ENCODE measurements around the gene AHNAK2.

AHNAK2 gene

DNA sequence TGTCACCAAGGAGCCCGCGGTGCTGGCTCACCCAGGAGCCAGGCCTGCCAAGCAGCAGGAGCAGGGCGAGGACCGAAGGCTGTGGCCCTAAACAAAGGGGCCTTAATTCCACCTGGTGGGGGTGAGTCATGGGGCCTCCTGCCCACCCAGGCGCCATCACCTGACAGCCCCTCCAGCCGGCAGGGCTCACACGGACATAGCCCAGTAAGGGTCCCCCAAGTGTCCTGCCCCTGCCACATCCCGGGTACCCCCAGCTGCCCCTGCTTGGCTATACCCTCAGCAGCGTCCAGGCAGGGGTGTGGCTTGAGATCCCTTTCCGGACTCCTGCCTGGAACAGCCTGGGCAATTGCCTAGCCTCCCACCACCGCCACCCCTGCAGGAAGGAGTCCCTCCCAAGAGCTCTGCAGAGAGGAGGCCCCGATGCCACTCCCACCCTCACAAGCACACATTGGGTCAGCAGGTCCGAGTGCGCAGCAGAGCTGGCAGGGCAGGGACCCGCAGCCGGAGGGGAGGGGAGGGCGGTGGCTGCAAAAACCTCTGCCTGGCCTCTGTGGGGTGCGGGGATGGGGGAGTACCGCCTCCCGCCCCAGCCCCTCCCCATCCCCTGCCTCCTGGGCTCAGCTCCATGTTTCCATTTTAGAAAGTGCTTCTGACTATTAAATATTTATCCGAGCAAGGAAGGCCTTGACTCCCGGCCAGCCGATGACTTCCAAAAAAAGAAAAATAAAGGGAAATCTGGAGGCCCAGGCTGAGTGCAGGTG, 4.6 kb downstream of the AHNAK2 start:
- DNase-seq (ENCODE audit: low read depth): no peak

GRCh38 chr14:104973135-104973384, 5.1 kb downstream of the AHNAK2 start:
- no peak for DNase-seq (ENCODE audit: low read depth)

DNA sequence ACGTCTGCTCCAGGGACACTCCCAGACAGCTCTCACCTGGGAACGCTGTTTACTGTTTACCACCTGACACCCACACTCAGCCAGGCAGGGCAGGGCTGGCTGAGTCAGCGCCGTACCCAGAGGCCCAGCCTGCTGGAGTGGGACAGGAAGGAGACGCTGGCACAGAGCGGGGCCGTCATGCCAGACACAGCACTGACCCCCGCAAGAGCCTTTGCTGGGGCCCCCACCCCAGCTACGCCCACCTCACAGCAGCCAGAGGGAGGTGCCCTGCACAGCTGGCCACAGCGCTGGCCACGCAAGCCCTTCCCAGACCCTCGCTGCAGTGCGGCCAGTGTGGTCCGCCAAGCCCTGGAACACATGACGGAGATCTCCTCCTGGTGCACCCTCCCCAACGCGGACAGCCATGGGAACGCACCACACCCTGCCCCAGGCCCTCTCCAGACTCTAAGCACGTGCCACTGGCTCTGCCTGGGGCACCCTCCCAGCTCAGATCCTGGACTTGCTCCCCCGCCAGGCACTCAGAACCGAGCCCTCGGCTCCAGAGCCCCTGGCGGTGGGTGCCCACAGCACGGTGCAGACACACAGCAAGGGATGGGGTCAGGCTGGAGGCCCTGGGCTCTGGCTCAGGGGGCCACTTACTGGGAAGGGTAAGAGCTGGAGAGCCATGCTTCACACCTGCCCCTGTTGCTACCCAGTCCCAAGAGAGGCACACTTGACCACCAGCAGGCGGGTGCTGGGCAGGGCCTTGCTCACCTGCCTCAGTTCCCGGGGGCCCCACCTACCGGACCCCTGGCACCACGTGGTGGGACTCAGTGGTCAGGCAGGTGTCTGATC, 5.7 kb downstream of the AHNAK2 start:
- DNase-seq (ENCODE audit: low read depth): no peak

DNA sequence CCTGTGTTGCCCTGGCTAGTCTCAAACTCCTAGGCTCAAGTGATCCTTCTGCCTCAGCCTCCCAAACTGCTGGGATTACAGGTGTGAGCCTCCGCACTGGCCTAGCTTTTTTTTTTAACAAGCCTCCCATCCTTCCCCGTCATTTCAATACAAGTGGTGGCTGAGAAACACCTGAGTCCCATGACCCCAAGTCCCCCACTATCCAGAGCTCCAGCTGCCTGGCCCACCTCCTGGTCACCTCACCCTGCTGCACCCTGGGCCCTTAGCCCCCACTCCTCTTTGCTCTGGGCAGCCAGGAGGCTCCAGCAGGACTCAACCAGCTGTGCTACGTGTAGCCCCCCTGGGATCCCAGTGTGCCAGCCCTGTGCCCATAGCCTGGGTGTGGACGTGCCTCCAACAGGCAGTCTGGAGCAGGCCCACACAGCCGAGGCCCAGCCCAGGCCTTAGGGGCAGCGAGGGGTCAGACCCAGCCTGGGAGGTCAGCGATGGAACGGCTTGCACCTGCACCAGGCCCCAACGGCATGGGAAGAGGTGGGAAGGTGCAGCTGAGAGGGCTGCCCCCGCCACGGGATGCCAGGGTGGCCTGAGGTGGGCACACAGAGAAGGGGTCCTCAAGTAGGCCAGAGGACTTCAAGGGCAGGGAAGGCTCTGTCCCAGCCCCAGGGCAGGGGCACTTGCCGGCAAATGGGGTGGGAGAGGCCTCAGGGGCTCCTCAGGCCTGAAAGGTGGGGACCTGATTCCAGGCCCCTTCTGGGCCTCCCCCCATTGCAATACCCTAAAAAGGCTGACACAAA, 6.5 kb downstream of the AHNAK2 start:
- DNase-seq (ENCODE audit: low read depth): no peak

- DNase-seq (ENCODE audit: low read depth): no peak
Observed at GRCh38 chr14:104970231-104971068, 7.7 kb downstream of the AHNAK2 start.

GRCh38 chr14:104969741-104970230, 8.4 kb downstream of the AHNAK2 start:
- no peak for DNase-seq (ENCODE audit: low read depth)

- no peak for DNase-seq (ENCODE audit: low read depth)
Observed at GRCh38 chr14:104968541-104969401, 9.4 kb downstream of the AHNAK2 start.

GRCh38 chr14:104968153-104968527, 10.0 kb downstream of the AHNAK2 start:
- no peak for DNase-seq (ENCODE audit: low read depth)

DNA sequence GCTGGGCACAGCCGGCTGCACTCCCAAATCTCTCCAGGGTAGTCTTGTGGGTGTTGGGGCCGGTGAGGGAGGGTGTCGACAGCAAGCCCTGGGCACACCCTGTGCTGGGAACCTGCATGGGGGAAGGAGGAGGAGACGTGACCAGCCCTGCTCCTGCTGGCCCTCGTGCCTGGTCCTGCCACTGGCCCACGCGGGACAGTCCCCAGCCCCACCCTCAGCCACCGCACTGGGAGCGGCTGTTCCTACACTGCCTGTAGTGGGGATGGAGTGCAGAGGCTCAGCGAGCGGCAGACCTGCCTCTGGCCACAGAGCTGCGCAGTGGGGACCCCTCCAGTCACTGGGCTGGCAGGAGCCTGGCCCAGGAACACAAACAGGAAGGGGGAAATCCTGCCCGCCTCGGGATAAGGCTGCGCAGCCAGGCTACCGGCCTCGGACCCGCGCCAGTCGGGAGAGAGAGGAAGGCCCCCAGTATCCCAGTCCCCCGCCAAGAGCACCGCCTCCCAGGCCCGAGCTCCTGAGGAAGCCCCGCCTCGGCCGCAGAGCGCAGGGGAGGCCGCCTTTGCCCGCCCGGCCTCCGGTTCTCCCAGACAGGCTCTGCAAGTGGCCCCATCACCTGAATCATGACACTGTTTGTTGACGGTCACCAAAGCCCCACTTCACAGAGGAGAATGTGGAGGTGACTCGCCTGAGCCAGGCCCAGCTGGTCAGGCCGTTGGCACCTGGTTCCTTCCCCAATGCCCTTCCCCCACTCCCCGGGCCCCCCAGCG, 10.6 kb downstream of the AHNAK2 start:
- no peak for DNase-seq (ENCODE audit: low read depth)

- DNase-seq (ENCODE audit: low read depth): no peak
Observed at GRCh38 chr14:104966981-104967385, 11.2 kb downstream of the AHNAK2 start.

- DNase-seq (ENCODE audit: low read depth): no peak
Observed at GRCh38 chr14:104966261-104966865, 11.8 kb downstream of the AHNAK2 start.

GRCh38 chr14:104965561-104966231, 12.5 kb downstream of the AHNAK2 start:
- DNase-seq (ENCODE audit: low read depth): no peak

- no peak for DNase-seq (ENCODE audit: low read depth)
Observed at GRCh38 chr14:104964546-104964945, 13.6 kb downstream of the AHNAK2 start.

DNA sequence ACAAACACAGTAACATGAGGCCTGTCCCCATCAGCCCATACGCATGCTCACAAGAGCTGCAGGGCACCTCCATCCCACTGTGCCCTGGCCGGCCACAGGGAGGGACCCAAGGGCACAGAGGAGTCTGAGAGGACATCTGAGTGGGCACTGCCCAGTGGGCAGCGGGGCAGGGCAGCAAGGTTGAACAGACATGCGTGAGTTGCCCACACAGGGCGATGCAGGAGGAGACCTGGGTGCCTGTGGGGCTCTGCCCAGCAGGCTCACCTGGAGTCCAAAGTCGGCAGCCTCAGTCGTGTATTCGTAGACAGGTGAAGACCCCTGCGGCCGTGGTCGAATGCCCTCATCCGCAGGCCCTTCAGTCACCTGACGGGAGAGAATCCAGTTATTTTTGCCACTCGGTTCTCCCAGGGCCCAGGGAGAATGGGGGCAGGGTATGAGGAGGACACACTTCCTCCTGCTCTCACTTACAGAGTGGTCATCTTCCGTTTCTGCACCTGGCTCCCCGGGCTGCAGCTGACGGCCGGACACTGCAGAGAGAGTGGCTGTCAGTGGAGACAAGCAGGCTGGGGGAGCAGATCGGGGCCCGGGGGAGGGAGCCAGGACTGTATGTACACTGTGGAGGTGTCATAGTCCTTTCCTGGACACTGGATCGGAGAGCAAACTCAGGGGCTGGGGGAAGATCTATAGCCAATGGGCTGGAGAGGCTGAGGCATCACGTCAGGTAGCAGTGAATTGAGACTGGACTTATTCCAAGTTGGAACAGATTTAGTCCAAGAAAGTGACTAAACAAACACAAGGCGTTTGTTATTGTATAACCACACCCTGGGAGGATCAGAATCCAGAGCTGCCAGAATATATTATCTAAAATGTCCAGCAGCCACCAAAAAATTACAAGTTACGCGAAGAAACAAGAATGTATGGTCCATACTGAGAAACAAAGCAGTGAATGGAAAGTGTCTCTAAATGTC, 20.7 kb downstream of the AHNAK2 start:
- no peak for DNase-seq (ENCODE audit: low read depth)

DNA sequence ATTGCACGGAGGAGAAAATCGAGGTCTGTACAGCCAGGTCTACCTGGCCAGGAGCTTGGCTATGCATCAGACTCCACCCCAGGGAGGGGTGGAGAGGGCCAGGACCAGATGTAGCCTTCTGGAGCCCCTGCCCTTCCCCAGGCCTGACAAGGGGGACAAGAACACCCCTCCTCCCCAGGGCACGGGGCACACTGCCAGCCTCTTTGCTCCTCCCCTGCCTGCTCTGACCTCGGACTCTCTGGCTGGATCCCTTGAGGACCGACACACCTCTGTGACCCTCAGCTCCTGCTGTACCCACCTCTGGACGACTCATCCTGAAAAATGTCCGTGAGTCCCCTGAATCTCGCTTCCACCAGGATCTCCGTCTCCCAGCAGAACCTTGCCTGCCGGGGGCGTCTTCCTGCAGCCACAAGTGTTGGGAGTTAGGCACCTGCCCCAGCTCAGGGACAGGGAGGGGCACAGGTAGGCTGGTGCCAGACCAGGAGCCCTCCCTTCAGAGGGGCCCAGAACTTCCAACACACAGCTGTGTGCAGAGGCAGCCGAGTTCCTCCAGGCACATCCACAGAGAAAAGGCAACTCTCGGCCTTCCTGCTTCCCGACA, 21.8 kb downstream of the AHNAK2 start:
- DNase-seq (ENCODE audit: low read depth): no peak

DNA sequence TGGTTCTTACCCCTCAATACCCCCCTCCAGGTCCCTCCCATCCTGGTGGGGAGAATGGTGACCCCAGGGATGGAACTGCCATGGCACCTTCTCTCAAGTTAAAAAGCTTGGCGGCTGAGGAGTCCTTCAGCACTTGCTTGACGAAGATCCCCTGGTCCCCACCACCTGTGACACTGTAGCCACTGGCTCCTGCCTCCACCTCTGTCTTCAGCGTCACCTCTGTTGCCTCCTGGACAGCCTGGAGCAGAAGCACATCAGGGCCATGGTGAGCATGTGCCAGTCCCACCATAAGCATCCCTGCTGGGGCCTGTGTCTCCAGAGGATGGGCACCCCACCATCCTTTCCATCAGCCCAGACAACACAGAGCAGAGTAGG, 22.8 kb downstream of the AHNAK2 start:
- DNase-seq (ENCODE audit: low read depth): no peak

GRCh38 chr14:104954746-104955395, 23.3 kb downstream of the AHNAK2 start:
- no peak for DNase-seq (ENCODE audit: low read depth)

Measured in activated T-cell treated with anti-CD3 and anti-CD28 coated beads for 24 hours (primary cell).